GM18951 (cell line): ENCODE measurements around the gene CNTN1.

Source experiments
- POLR2A ChIP-seq: IDR thresholded peaks from 4 replicates; pipeline ENCODE4 v1.6.1; 2011; ENCODE audit warnings: mild to moderate bottlenecking; ENCODE audit not compliant: insufficient read length, insufficient read depth; ENCODE audit errors: extremely low read depth
- in situ Hi-C: fragments of 300-500 bp; cut with MboI; formaldehyde crosslinking; loops from one replicate; pipeline ENCODE4 v1.12.0; 2022; ENCODE audit warnings: low sequenced_read_pairs, mixed read lengths, inconsistent platforms; ENCODE audit not compliant: unreplicated experiment

CNTN1 gene

DNA sequence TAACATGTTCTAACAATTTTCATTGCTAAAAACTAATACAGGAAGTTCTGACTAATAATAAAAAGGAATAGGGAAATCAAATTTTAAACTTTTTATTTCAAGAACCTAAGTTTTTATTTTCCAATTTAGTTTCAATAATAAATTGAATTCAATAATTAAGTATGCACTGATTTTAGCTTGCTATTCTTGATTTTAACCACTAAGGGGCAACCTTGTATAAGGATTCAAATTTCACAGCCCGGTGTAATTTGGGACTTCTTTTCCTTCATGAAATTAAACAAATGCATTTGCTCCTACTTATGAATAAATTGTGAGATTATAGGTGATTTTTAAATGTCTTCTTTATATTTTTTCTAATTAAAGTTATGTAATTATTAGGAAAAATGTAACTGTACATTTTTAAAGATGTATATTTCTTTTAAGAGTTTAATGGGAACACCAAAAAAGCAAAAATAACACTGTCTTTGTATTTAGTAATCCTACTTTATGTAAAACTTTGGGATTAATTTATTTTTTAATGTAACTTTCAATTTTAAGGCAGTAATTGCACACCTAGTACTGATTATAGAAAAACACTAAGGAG lies 254.5 kb downstream of the CNTN1 start:
- in situ Hi-C loops, result no loop called here

DNA sequence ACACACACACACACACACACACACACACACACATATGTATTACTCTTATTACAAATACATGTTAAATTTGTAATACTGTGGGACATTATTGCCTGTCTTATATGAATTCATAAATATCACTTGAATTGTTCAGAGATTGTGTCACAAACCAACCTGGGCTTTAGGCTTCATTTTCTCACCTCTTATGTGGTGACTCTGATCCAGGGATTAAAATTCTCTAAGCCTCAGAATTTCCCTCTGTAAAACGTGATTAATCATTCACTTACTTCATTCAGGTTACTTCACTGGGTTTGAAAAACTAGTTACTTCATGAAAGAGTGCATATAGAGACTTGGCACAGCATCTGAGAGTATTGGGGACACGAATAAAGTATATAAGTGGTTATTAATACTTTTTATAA lies 255.6 kb downstream of the CNTN1 start:
- in situ Hi-C loops, result no loop called here
- no peak for TF ChIP-seq POLR2A

More for the DNA sequence above, 254.5 kb downstream of the CNTN1 start:
- no peak for TF ChIP-seq POLR2A

DNA sequence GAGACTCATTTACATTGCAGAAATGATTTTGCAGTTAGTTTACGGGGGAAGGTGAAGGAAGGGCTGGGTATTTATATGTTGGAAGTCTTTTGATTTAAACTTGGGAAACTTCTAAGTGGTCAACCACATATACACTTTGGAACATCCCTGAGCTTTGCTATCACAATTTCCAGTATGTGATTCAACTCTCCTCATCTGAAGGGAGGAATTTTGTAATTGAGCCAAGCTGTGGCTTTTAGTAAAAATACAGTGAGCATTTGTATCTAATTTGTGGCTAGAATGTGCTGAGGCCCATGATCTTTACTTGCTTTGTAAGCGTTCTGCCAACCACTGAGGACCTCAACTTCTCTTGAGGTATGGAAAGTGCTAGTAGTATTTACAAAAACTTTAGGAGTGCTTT lies 260.8 kb downstream of the CNTN1 start:
- in situ Hi-C loops, result no loop called here
- no peak for TF ChIP-seq POLR2A

DNA sequence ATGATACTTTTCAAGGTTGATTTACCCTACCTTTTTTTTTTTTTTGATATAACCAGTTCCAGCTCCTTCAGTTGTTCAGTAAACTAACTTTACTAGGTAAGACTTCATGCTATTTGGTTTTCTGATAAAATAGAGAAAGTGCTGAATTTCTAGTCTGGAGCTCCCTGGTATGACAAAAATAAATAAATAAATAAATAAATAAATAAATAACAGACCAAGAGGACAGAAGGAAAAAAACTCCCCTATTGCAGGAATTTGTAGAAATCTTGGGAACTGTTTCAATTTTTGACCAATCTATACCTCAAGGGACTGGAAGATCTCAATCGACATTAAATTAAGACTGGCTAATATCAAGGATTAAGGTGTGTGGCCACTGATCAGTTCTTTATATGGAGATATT lies 265.2 kb downstream of the CNTN1 start:
- no peak for TF ChIP-seq POLR2A
- in situ Hi-C loops, result no loop called here

DNA sequence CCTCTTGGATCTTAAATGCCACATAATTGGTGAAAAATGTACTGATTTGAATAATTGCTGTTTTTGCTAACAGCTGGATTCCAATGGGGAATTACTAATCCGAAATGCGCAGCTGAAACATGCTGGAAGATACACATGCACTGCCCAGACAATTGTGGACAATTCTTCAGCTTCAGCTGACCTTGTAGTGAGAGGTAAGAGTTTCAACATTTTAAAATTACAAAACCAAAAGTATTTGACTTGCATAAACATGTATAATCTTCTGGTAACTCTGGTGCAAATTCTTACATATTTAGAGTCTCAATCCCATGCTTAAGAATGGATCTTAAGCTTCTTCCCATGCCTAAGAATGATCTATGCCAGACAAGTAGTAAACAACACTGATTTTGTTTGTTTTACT lies 266.8 kb downstream of the CNTN1 start:
- no peak for TF ChIP-seq POLR2A
- in situ Hi-C loops, result no loop called here

DNA sequence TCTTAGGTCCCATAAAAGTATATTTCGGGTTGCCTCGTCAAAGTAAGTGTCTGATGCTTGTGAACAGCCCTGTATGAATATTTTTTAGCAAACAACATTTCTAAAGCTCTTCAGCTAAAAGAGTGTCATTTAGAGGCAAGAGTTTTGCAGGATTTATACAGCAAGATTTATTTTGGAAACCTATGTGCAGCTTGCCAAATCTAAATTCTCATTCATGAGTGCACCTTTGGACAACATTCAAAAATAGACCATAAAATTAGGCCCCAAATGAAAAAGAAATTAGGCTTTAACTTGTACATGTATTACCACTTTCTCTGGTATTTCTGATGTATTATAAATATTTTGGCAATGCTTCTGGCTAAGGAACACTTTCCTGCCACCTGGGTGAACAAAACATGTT lies 271.5 kb downstream of the CNTN1 start:
- no peak for TF ChIP-seq POLR2A
- in situ Hi-C loops, result no loop called here

DNA sequence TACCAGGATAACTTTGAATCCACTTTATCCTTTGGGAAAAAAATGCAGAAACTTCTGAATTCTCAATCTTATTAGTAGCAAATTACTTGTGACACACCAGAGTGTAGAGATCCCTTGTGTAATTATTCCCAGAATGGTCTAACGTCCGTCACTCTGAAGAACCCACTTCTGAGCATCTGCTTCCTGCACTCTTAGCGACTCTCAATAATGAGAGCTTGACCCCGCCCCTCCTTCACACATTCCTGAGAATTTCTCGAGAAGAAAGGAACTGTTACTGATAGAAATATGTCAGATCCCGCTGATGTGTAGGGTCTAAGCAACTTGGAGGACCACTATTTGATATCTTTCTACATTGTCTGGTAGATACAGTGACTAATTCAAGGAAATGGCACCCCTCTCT lies 277.6 kb downstream of the CNTN1 start:
- in situ Hi-C loops, result no loop called here

DNA sequence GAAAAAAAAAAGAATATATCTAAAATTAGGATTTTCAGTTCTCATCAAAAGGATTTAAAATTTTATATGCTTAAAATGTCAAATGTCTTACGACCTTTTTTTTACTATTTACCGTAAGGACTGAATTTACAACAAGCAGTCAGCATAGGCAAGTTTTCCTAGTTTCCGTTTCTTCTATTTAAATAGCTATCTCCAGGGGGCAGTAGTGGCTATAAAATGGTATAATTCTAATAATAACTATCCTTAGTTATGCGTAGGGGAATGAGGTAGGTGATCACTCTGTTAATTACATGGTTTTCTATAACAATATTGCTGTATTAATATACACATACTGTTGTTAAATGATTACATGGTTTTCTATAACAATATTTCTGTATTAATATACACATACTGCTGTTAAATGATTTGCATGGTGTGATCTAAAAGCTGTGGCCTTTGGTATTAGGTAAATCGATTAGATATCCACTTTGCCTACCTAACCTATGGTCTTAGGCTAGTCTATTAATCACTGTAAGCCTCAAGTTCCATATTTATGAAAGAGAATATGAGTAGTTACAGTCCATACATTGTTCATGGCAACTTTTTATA lies 278.2 kb downstream of the CNTN1 start:
- in situ Hi-C loops, result no loop called here
- TF ChIP-seq POLR2A, result no peak

More for the DNA sequence above, 277.6 kb downstream of the CNTN1 start:
- TF ChIP-seq POLR2A, result no peak

DNA sequence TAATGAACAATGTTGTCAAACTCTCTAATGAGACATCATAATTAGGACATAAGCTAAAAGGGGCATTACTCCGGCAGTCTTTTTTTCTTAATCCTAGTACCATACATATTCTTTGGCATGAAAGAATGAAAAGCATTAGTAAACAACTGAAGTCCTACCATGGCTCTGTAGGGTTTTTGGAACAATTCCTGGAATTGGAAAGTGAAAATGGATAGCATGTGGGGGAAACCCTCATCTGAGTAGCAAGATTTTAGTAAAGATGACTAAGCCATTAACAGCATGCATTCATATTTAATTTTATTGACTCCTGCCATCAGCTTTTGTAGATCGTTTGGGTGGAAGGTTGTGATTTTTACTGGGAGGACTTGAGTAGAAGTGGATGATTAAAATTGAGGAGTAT lies 279.7 kb downstream of the CNTN1 start:
- no peak for TF ChIP-seq POLR2A
- in situ Hi-C loops, result no loop called here

DNA sequence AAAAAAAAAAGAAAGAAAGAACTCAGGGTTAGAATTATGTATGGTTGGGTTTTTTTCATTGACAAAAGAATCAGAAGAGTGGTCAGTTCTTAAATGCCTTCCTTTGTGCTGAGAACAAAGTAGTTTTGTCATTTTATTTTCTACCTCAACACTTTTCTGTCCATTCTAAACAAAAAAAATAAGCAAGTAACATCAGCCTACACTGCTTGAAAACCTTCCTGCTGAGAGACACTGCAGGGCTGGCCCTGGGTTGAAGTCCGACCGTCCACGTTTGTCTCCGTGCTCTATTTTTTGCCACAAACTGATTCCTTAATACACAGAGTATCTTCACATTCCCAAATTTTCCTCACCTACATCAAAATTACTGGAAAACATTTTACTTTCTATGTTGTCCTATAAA lies 284.3 kb downstream of the CNTN1 start:
- no peak for TF ChIP-seq POLR2A
- in situ Hi-C loops, result no loop called here

DNA sequence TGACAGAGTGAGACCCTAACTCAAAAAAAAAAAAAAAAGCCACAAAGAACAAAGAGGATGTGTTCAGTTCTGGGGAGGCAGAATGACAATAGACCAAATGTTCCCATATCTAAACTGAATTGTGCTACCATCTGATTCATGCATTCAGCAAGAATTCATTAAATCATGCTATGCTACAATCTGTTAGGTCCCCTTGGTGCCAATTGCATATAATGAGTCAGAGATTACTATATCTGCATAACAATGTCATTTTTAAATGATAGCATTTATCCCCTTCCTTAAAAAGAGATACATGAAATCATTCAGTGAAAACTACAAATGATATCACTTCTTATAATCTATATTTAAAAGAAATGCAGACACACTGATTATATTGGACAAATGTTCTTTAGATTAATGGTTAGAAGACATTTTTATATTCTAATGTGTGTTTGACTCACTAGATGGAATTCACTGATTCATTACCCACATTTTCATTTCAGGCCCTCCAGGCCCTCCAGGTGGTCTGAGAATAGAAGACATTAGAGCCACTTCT lies 288.3 kb downstream of the CNTN1 start:
- in situ Hi-C loops, result no loop called here
- TF ChIP-seq POLR2A, result no peak

DNA sequence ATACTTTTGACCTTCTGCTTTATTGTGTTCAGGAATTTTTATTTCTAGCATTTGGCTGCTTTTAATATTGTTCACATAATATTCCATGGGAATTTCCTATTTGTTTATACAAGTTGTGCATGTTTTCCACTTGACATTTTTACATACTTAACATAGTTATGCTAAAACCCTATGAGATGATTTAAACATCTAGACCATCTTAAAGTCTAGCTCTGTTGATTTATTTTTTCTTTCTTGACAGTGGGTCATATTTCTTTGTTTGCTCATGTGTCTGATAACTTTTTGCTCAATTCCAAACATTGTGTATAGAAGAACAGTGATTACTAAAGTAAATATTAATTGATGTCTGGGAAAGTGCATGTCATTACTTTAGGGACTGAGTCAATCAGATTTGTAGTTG lies 293.8 kb downstream of the CNTN1 start:
- TF ChIP-seq POLR2A, result no peak
- in situ Hi-C loops, result no loop called here

DNA sequence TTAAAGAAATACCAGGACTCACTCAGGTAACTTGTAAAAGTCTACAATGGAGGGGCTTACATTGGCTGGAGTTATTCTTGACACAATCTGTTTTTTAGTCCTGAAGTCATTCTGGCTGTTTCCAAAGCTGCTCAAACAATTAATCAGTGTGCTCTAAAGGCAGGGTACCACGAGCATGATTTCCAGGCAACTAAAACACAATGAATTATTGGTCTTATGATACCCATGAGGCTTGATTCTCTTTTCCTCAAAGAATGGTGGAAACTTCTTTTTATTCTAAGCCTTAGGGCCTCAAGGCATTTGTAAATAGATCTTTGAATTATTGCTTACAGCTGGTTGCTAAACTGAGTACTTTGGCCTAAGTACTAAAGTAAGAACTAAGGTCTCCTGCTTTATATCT lies 296.1 kb downstream of the CNTN1 start:
- in situ Hi-C loops, result no loop called here
- no peak for TF ChIP-seq POLR2A

DNA sequence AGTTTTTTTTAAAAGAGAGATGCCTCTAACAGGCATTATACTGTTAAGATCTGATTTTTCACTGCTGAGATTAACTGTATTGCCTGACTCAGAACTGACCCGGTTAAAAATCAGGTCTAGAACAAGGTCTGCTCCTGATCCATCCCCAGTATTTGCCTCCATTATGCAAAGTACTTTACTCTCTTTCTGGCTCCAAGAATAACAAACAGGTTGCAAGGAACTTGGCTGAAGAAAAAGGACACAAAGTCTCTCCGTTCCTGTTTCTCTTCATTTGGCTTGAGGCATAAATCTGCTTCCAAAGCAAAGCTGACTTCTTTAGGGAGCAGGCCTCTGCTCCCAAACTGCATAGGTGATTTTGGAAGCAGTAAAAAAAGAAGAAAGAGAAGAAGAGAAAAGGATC lies 296.6 kb downstream of the CNTN1 start:
- no peak for TF ChIP-seq POLR2A
- in situ Hi-C loops, result no loop called here
